ACHN (cell line): ENCODE data around the gene UGT1A10.
"Not testable (repeated sequence)": the region's sequence is repeated elsewhere in the genome, so short reads cannot be mapped to it uniquely, and the experiment has no call there.

ENCODE experiments used
- DNase-seq: peaks from one replicate; pipeline ENCODE4 v3.0.0-alpha.2; 2015
- in situ Hi-C: cut with HindIII; loops from 2 replicates; pipeline ENCODE4 v1.10.0; 2017; ENCODE audit warnings: low sequenced_read_pairs, low pct_ligation_motif_present, low pct_unique_long_range_greater_than_20kb

Gene UGT1A10

DNA sequence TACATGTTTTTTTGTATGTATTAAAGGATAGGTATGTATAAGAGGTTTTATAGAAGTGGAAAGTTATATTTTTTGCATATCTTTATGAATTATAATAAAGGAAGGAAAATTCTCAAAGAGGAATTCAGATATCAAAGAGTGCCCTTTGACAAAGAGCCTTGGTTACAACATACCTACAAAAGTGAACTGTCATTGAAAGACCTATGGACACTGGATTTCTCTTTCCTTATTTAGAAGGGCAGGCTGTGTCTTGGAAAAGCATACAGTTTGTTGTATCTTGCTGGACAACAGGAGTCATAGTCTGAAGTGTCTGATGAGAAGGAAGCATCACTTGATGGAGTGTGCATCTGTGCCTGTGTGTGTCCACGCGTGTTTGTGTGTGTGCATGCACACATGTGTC, 15.2 kb downstream of the UGT1A10 start:
- DNase-seq, result no peak
- in situ Hi-C loops, result no loop called here

DNA sequence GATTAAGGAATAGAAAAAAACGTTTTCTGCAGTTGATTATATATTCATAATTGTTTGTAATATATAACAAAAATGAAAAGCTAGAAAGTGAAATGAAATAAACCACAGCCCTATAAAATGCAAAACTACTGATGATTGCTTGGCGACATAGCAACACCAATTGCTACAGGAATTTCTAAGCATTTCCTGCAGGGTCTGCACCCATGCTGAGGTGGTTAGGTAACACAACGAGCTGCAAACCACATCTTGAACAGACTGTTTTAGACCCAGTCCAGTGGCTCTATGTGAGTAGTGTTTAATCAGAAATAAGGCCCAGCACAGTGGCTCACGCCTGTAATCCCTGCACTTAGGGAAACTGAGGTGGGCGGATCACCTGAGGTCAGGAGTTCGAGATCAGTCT, 18.3 kb downstream of the UGT1A10 start:
- in situ Hi-C loops, result no loop called here

DNA sequence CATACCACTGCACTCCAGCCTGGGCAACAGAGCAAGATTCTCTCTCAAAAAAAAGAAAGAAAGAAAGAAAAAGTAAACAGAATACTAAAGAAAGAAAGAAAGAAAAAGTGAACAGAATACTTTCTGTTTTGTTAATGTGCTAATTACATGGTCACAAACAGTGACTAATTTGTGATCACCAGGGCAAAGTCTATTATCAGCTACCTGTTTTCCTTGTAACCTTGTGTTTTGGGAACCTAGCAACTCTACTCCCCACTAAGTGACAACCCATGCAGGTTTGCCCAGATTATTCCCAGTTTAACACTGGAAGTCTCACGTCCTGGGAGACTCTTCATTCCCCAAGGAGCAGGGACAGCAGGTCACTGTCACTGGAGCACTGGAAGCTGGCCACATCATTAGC, 18.8 kb downstream of the UGT1A10 start:
- in situ Hi-C loops, result no loop called here
- no peak for DNase-seq

More for the DNA sequence above, 18.3 kb downstream of the UGT1A10 start:
- DNase-seq, result no peak

GRCh38 chr2:233655943-233656342, 19.7 kb downstream of the UGT1A10 start:
- DNase-seq, in situ Hi-C loops: not testable (repeated sequence)

DNA sequence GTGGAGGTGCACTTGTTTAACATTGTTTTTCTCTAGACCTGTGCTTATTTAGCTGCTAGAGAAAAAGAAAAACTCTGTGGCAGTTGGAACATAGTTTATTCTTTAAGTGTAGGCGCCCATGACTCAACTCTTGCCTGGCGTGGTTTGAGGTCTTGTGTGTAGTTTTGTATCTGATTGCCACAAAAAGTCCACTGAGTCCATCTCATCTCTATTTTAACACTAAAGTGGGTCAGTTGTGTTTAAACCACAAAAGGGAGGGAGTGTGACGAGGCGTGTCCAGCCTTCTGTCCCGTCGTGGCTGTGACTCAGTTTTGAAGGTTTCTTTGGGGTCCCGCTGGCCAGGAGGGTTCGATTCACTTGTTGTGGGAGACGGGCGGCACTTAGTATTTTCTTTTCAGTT, 20.2 kb downstream of the UGT1A10 start:
- in situ Hi-C loops, result no loop called here
- no peak for DNase-seq

GRCh38 chr2:233658610-233659009, 22.4 kb downstream of the UGT1A10 start:
- in situ Hi-C loops, result no loop called here
- DNase-seq, result no peak

DNA sequence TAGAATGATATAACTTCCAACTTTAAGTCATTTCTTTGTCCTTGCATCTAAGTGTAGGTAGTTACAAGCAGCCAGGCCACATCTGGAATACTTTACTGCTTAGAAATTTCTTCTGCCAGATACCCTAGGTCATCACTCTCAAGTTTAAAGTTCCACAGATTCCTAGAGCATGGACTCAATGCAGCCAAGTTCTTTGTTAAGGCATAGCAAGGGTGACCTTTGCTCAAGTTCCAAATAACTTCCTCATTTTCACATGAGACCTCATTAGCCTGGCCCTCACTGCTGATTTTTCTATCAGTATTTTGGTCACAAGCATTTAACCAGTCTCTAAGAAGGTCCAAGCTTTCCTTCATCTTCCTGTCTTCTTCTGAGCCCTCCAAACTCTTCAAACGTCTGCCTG, 27.7 kb downstream of the UGT1A10 start:
- DNase-seq, result no peak
- in situ Hi-C loops, result no loop called here

- DNase-seq, result peak; percentile 3
- in situ Hi-C loops, result no loop called here
Observed at GRCh38 chr2:233668605-233669260, 32.5 kb downstream of the UGT1A10 start.

GRCh38 chr2:233671290-233672161, 35.3 kb downstream of the UGT1A10 start, which contains the start of gene UGT1A9:
Gene UGT1A9 (plus strand): TSS chr2:233671898. CDS start chr2:233671935, 37 bp downstream.
- in situ Hi-C loops, result no loop called here
- DNase-seq, result no peak

- DNase-seq, result no peak
- in situ Hi-C loops, result no loop called here
Observed at GRCh38 chr2:233672886-233673285, 36.6 kb downstream of the UGT1A10 start.

DNA sequence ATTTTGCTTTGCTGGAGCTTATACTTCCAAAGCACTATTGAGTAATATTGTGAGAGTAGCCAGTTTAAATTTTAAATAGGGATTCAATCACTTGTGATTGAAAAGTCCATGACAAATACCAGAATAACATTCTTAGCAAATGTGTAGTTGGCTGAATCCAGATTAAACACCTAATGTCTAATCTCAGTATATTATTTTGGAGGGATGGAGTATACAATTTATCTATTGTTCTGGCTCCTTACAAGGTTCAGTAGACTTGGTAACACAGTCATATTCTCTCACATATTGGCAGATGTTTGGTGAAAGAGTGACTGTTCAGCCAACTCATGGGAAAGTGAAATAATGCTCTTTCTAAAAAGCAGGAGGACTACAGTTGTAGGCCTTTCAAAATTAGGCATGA, 37.6 kb downstream of the UGT1A10 start:
- in situ Hi-C loops, result no loop called here
- DNase-seq, result no peak

- in situ Hi-C loops, result no loop called here
- DNase-seq, result no peak
Observed at GRCh38 chr2:233674314-233674713, 38.1 kb downstream of the UGT1A10 start.

- no peak for DNase-seq
- in situ Hi-C loops, result no loop called here
Observed at GRCh38 chr2:233674995-233675394, 38.7 kb downstream of the UGT1A10 start.

- no peak for DNase-seq
- in situ Hi-C loops, result no loop called here
Observed at GRCh38 chr2:233676046-233676445, 39.8 kb downstream of the UGT1A10 start.

GRCh38 chr2:233679196-233679595, 42.9 kb downstream of the UGT1A10 start:
- in situ Hi-C loops, result no loop called here
- DNase-seq, result no peak

- in situ Hi-C loops, result no loop called here
- DNase-seq, result no peak
Observed at GRCh38 chr2:233680361-233681045, 44.3 kb downstream of the UGT1A10 start.

GRCh38 chr2:233681521-233682099, 45.4 kb downstream of the UGT1A10 start, which contains the start of gene UGT1A7:
Gene UGT1A7 (plus strand): TSS chr2:233681901. CDS start chr2:233681938, 37 bp downstream.
- in situ Hi-C loops, result no loop called here
- no peak for DNase-seq

DNA sequence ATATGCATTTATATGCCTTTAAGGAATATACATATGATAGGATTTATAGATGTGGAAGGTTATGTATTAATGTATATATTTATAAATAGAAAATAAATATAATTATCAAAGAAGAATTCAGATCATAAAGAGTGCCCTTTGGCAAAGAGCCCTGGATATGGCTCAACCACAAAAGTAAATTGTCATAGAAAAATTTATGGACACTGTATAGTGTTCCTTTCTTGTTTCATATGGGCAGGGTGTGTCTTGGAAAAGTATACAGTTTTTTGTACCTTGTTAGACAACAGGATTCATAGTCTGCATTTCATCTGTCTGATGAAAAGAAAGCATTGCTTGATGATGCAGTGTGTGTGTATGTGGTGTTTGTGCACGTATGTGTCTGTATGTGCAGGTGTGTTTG, 48.4 kb downstream of the UGT1A10 start:
- in situ Hi-C loops, result no loop called here
- DNase-seq, result no peak

DNA sequence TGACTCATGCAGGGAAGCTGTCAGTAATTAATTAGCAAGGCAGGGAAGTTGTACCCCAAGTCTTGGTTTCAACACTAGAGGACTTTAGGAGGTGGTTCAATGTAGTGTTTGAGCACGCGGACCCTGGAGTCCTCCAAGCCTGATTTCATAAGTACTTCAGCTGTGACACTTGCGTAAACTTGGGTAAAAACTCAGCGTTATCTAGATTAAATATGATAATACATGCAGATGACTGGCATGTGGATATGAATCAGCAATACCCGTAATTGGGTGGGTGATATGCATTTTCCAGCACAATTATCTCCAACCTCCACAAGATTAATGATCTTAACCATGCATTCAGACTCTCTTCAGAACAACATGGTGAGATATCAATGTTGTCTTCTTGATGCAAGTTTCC, 50.7 kb downstream of the UGT1A10 start:
- in situ Hi-C loops, result no loop called here

More for the DNA sequence above, 50.7 kb downstream of the UGT1A10 start:
- no peak for DNase-seq
